ENCODE results near the gene IL15RA. TPM values are rescaled to one million over a fixed set of nuclear protein-coding genes. Genes with fewer than 3 reads are reported as not detected.

Gene IL15RA
- total and polyA plus RNA-seq, 10 of the 15 experiments (the other 5 are each of a cell fraction or from before 2014, with no cell fraction given) = 2.0 to 14.8 (median 12.1) TPM

DNA sequence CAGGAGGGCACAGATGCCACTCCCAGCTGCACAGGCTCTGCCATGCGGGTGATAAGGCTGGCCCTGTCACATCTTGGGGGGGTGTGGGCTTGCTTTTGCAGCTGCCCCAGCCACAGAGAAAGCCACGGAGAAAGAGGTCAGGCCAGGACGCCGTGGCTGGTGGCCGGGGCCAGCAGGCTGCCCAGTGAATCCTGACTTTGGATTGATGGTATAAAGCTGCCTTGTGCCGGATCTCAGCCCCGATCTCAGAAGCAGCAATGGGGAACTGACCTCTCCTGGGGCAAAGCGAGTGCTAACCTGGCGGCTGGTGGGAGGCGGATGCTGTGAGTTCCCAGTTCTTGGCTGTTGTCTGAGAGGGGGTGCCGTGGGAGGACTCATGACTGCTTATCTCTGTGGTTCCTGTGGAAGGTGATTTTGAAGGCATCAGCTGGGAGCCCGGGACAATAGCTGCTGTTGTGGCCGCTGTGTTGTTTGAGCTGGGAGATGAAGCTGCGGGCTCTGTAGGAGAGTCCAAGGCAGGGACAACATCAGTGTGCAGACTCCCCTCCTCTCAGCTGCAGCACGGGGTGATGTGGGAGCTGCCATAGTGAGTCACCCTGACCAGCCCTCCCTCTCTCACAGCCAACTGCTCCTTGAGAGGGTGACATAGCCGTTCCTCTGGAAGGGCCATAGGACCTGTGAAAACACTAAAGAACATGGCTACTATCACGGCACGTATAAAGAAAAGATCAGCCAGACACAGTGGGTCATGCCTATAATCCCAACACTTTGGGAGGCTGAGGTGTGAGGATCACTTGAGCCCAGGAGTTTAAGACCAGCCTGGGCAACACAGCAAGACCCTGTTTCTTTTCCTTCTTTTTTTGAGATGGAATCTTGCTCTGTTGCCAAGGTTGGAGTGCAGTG lies 17.0 kb downstream of the IL15RA start:
- intact Hi-C loops (cut with micrococcal nuclease; ENCODE audit: unreplicated experiment) = no loop called here
- TF ChIP-seq ZNF274 (IDR thresholded peaks at IDR 0.05; ENCODE audit: insufficient read depth, insufficient read length) (no peak), MTA2 (IDR thresholded peaks at IDR 0.05; ENCODE audit: low read depth) (no peak), DPF2 (IDR thresholded peaks at IDR 0.05) (no peak), FOXM1 (IDR thresholded peaks at IDR 0.05; ENCODE audit: low read depth, low read length) (no peak), TBL1XR1 (IDR thresholded peaks at IDR 0.05; ENCODE audit: low read depth, low read length) (no peak), CBX5 (IDR thresholded peaks at IDR 0.05; ENCODE audit: low read depth) (no peak), ASH2L (IDR thresholded peaks at IDR 0.05; ENCODE audit: borderline replicate concordance, low read depth) (no peak), TCF12 (IDR thresholded peaks at IDR 0.05; ENCODE audit: low read depth, low read length) (no peak), NFYA (IDR thresholded peaks at IDR 0.05; ENCODE audit: borderline replicate concordance, low read depth, low read length) (no peak), YY1 (IDR thresholded peaks at IDR 0.05; ENCODE audit: low read depth, low read length) (no peak), WRNIP1 (IDR thresholded peaks at IDR 0.05; ENCODE audit: borderline replicate concordance, low read depth, low read length) (no peak), ESRRA (IDR thresholded peaks at IDR 0.05; ENCODE audit: low read length) (no peak), NBN (IDR thresholded peaks at IDR 0.05) (no peak), SREBF1 (IDR thresholded peaks at IDR 0.05; ENCODE audit: low read length) (no peak), BRCA1 (IDR thresholded peaks at IDR 0.05; ENCODE audit: low read depth, low read length) (no peak), NFIC (IDR thresholded peaks at IDR 0.05; ENCODE audit: low read depth, low read length) (no peak)
- TF ChIP-seq, protein P1, sequence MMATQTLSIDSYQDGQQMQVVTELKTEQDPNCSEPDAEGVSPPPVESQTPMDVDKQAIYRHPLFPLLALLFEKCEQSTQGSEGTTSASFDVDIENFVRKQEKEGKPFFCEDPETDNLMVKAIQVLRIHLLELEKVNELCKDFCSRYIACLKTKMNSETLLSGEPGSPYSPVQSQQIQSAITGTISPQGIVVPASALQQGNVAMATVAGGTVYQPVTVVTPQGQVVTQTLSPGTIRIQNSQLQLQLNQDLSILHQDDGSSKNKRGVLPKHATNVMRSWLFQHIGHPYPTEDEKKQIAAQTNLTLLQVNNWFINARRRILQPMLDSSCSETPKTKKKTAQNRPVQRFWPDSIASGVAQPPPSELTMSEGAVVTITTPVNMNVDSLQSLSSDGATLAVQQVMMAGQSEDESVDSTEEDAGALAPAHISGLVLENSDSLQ (IDR thresholded peaks at IDR 0.05) = no peak
- TF ChIP-seq, protein P2, sequence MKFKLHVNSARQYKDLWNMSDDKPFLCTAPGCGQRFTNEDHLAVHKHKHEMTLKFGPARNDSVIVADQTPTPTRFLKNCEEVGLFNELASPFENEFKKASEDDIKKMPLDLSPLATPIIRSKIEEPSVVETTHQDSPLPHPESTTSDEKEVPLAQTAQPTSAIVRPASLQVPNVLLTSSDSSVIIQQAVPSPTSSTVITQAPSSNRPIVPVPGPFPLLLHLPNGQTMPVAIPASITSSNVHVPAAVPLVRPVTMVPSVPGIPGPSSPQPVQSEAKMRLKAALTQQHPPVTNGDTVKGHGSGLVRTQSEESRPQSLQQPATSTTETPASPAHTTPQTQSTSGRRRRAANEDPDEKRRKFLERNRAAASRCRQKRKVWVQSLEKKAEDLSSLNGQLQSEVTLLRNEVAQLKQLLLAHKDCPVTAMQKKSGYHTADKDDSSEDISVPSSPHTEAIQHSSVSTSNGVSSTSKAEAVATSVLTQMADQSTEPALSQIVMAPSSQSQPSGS (IDR thresholded peaks at IDR 0.05; ENCODE audit: low read length) = no peak
- TF ChIP-seq, protein P3, sequence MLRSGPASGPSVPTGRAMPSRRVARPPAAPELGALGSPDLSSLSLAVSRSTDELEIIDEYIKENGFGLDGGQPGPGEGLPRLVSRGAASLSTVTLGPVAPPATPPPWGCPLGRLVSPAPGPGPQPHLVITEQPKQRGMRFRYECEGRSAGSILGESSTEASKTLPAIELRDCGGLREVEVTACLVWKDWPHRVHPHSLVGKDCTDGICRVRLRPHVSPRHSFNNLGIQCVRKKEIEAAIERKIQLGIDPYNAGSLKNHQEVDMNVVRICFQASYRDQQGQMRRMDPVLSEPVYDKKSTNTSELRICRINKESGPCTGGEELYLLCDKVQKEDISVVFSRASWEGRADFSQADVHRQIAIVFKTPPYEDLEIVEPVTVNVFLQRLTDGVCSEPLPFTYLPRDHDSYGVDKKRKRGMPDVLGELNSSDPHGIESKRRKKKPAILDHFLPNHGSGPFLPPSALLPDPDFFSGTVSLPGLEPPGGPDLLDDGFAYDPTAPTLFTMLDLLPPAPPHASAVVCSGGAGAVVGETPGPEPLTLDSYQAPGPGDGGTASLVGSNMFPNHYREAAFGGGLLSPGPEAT (IDR thresholded peaks at IDR 0.05; ENCODE audit: low read depth) = no peak
- TF ChIP-seq, protein P4, sequence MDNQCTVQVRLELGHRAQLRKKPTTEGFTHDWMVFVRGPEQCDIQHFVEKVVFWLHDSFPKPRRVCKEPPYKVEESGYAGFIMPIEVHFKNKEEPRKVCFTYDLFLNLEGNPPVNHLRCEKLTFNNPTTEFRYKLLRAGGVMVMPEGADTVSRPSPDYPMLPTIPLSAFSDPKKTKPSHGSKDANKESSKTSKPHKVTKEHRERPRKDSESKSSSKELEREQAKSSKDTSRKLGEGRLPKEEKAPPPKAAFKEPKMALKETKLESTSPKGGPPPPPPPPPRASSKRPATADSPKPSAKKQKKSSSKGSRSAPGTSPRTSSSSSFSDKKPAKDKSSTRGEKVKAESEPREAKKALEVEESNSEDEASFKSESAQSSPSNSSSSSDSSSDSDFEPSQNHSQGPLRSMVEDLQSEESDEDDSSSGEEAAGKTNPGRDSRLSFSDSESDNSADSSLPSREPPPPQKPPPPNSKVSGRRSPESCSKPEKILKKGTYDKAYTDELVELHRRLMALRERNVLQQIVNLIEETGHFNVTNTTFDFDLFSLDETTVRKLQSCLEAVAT (IDR thresholded peaks at IDR 0.05) = no peak
- CTCF ChIA-PET = interaction anchor here (1.2 to 1.4 kb wide), 2 partner anchors 15 to 126 kb away, joined by 3 to 4 read pairs; no protein-coding TSS in a partner anchor
- Histone ChIP-seq H3K9me3 (replicated peaks; ENCODE audit: control insufficient read depth, insufficient read depth, low read length) (no peaks in the 10 kb centered on the region), H3K4me2 (ENCODE audit: control insufficient read depth, insufficient read depth) (no peak overlapping the region), H3K79me2 (ENCODE audit: control insufficient read depth, insufficient read depth, low read length) (no peaks in the 10 kb centered on the region), H3K4me1 (ENCODE audit: control insufficient read depth, insufficient read depth, low read length) (no peaks in the 10 kb centered on the region), H3K36me3 (ENCODE audit: control insufficient read depth in 2 of 2, insufficient read depth in 2 of 2, low read length in 1 of 2) (peaks cover 9 to 15% of the 10 kb centered on the region in 2 experiments), H3K27ac (ENCODE audit: control insufficient read depth, insufficient read depth) (no peak overlapping the region), H3K27me3 (replicated peaks in 1 of 2; ENCODE audit: control insufficient read depth in 2 of 2, insufficient read depth in 2 of 2, low read length in 1 of 2) (no peaks in the 10 kb centered on the region), H3K9ac (ENCODE audit: control insufficient read depth, insufficient read depth, low read length) (no peak overlapping the region), H3K4me3 (no peak overlapping the region), H2AFZ (ENCODE audit: control insufficient read depth, low read depth, low read length) (no peak overlapping the region), H4K20me1 (ENCODE audit: control insufficient read depth, insufficient read depth) (no peaks in the 10 kb centered on the region; the same call in 1 of the 2 replicates)
- RAD21 ChIA-PET (ENCODE audit: unreplicated experiment) = no interaction called here
- no TSS peak for BruUV-seq (replicated peaks)
- FAIRE-seq (no peak), DNase-seq (ENCODE audit: low read depth, low spot score) (no peak), ATAC-seq (no peak)
- WGBS (ENCODE audit: insufficient coverage, insufficient replicate concordance, low lambda C conversion rate, missing lambda C conversion rate) = 93% methylated on average over 18 of the region's 18 CpGs
- SMC1A ChIA-PET (ENCODE audit: uncharacterized antibody, unreplicated experiment) = interaction anchor here (0.9 to 1.7 kb wide), 3 partner anchors 9 to 16 kb away, joined by 4 to 6 read pairs (median 5); no protein-coding TSS in a partner anchor
- POLR2A ChIA-PET = no interaction called here
- in situ Hi-C loops (cut with MboI) = no loop called here

Data from GM12878 (cell line).